ENCODE results near the gene ADAMTS3. TPM values are rescaled to one million over a fixed set of nuclear protein-coding genes. Genes with fewer than 3 reads are reported as not detected.

Gene ADAMTS3
- total RNA-seq, 2 donors from 2014 or later = 2.3 to 5.4 TPM

DNA sequence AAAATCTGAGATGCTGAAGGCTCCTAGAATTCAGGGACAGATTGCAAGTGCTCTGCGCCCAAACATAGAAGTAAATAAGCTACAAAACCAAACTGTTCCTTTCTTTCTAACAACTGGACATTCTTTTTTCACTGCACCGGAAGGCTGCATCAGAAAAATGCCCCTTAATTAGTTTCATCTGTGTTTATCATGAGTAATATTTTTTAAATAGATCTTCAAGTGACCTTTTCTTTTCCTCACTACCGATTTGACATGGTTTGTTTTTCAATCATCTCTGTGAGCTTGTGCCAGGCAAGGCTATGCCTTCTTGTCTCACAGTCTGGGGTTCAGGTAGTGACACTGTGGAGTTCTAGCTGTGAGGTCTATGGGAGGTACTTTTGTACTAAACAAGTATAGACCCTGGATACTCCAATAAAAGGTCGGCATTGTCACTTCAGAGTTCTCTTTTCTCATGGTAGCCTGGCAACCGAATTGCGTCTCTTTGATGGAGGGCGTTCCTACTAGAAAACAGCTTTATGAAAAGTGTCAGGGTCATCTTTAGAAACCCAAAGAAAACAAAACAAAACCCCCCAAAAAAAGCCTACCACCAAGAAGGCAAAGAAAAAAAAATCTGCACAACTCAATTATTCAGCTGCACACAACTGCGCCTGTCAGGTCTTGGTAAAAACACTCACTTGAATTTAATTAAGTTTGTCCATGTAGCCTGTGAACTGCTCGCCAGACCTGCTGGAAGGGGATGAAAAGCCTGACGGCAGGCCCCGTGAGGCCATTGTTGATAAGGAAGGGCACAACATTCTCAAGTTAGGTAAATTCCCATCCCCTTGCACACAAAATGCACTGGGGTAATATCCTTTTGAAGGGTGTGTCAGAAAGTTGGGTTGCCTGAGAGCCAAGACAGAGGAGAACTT lies 22.8 kb upstream of the ADAMTS3 start:
- DNase-seq (ENCODE audit: low spot score) (no peak), ATAC-seq (ENCODE audit: insufficient number of reproducible peaks, low FRiP score, low read depth) (no peak)
- TF ChIP-seq, protein P1, sequence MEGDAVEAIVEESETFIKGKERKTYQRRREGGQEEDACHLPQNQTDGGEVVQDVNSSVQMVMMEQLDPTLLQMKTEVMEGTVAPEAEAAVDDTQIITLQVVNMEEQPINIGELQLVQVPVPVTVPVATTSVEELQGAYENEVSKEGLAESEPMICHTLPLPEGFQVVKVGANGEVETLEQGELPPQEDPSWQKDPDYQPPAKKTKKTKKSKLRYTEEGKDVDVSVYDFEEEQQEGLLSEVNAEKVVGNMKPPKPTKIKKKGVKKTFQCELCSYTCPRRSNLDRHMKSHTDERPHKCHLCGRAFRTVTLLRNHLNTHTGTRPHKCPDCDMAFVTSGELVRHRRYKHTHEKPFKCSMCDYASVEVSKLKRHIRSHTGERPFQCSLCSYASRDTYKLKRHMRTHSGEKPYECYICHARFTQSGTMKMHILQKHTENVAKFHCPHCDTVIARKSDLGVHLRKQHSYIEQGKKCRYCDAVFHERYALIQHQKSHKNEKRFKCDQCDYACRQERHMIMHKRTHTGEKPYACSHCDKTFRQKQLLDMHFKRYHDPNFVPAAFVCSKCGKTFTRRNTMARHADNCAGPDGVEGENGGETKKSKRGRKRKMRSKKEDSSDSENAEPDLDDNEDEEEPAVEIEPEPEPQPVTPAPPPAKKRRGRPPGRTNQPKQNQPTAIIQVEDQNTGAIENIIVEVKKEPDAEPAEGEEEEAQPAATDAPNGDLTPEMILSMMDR (IDR thresholded peaks at IDR 0.05) = no peak

DNA sequence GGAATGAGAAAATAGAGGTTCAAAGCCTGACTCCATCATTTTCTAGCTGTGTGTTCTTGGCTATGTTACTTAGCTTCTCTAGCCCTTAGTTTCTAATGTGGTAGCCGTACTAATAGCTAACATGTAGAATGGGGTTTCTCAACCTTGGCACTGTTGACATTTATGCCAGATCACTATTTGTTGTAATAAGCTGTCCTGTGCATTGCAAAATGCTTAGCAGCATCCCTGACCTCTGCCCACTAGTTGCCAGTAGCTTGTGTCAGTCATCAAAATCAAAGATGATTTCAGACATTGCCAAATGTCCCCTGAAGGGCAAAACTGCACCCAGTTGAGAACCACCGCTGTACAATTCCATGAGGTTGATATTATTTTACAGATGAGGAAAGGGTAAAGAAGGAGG lies 18.3 kb upstream of the ADAMTS3 start:
- H3K9me3 ChIP-seq = no peaks in the 10 kb centered on the region
- no peaks in the 10 kb centered on the region for H3K27me3 ChIP-seq (replicated peaks; ENCODE audit: insufficient read depth)
- H3K4me1 ChIP-seq (ENCODE audit: control insufficient read depth in 1 of 2, low read depth in 2 of 2) = no peaks in the 10 kb centered on the region
- no peak overlapping the region for H3K4me3 ChIP-seq
- ATAC-seq (ENCODE audit: insufficient number of reproducible peaks, low FRiP score, low read depth) (no peak), DNase-seq (ENCODE audit: low spot score) (no peak)
- TF ChIP-seq, protein P1 (IDR thresholded peaks at IDR 0.05) = no peak
- no peak overlapping the region for H3K27ac ChIP-seq
- H3K36me3 ChIP-seq = no peaks in the 10 kb centered on the region

More for the DNA sequence above, 22.8 kb upstream of the ADAMTS3 start:
- Histone ChIP-seq H3K27me3 (replicated peaks; ENCODE audit: insufficient read depth) (no peaks in the 10 kb centered on the region), H3K27ac (no peak overlapping the region), H3K36me3 (no peaks in the 10 kb centered on the region), H3K4me1 (ENCODE audit: control insufficient read depth in 1 of 2, low read depth in 2 of 2) (no peaks in the 10 kb centered on the region), H3K9me3 (no peaks in the 10 kb centered on the region), H3K4me3 (no peak overlapping the region)

DNA sequence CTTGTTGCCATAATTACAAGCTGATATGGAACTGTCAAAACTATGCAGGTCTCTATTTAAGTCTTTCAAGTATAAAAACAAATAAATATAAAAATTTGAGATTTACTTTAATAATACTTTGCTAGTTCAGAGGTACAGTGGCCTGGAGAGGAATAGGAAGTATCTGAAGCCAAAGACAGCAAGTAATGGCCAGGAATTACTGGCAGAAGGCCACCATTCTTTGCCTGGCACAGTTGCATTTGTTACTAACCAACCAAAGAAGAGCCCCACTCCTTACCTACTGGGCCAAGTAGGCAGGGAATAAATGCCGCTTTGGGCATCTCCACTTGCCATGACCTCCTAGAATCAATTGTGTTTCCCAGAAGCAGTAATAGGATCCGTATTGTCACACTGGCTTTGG lies 13.8 kb upstream of the ADAMTS3 start:
- no peaks in the 10 kb centered on the region for H3K9me3 ChIP-seq
- H3K27me3 ChIP-seq (replicated peaks; ENCODE audit: insufficient read depth) = no peaks in the 10 kb centered on the region
- H3K36me3 ChIP-seq = no peaks in the 10 kb centered on the region
- DNase-seq (ENCODE audit: low spot score) (no peak), ATAC-seq (ENCODE audit: insufficient number of reproducible peaks, low FRiP score, low read depth) (no peak)
- TF ChIP-seq, protein P1 (IDR thresholded peaks at IDR 0.05) = no peak
- no peaks in the 10 kb centered on the region for H3K4me1 ChIP-seq (ENCODE audit: control insufficient read depth in 1 of 2, low read depth in 2 of 2)
- no peak overlapping the region for H3K4me3 ChIP-seq
- H3K27ac ChIP-seq = no peak overlapping the region

DNA sequence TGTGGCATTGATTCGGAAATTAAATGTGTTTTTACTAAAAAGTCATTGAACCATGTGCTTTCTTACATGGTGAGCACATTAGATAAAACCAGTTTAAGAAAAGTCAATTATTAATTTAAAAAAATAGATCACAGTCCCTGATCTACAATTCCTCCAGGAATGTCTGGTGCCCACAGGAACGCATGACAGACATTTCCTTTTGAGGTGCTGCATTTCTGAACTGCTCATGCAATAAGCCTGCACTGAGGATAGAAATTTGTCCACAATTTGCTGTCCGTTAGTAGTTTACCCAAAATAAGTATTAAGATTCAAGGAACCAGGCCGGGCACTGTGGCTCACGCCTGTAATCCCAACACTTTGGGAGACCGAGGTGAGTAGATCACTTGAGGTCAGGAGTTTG lies 8.2 kb upstream of the ADAMTS3 start:
- no peak for ATAC-seq (ENCODE audit: insufficient number of reproducible peaks, low FRiP score, low read depth)
- H3K27ac ChIP-seq = no peak overlapping the region
- TF ChIP-seq, protein P1 (IDR thresholded peaks at IDR 0.05) = no peak
- H3K27me3 ChIP-seq (replicated peaks; ENCODE audit: insufficient read depth) = no peaks in the 10 kb centered on the region
- no peak for DNase-seq (ENCODE audit: low spot score)
- H3K4me1 ChIP-seq (ENCODE audit: control insufficient read depth in 1 of 2, low read depth in 2 of 2) = no peaks in the 10 kb centered on the region
- H3K4me3 ChIP-seq = no peak overlapping the region
- no peaks in the 10 kb centered on the region for H3K36me3 ChIP-seq
- no peaks in the 10 kb centered on the region for H3K9me3 ChIP-seq

DNA sequence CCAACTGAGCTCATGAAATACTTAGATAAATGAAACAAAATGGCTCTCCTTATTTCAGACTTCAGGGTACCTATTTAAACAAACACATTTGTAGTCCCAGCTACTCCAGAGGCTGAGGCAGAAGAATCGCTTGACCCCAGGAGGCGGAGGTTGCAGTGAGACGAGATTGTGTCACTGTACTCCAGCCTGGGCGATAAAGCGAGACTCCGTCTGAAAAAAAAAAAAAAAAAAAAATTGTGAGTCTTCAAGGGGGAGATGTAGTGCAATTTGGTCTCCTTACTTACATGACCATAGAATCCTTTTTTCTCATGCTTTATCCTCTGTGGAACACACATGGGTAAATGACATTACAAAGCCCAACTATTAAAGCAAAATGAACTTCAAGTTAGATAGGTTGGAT lies 2.3 kb upstream of the ADAMTS3 start:
- Histone ChIP-seq H3K27ac (no peak overlapping the region), H3K27me3 (replicated peaks; ENCODE audit: insufficient read depth) (no peaks in the 10 kb centered on the region), H3K9me3 (no peaks in the 10 kb centered on the region), H3K4me1 (ENCODE audit: control insufficient read depth in 1 of 2, low read depth in 2 of 2) (peaks cover 5 to 18% of the 10 kb centered on the region in 2 donors), H3K36me3 (no peaks in the 10 kb centered on the region), H3K4me3 (no peak overlapping the region)
- ATAC-seq (ENCODE audit: insufficient number of reproducible peaks, low FRiP score, low read depth) (no peak), DNase-seq (ENCODE audit: low spot score) (no peak)
- TF ChIP-seq, protein P1 (IDR thresholded peaks at IDR 0.05) = no peak

Measured in thoracic aorta (tissue), 2 donors.